Uterus (tissue), 4 donors: ENCODE measurements around the gene CYP2J2. TPM values are rescaled to one million over a fixed set of nuclear protein-coding genes. Genes with fewer than 3 reads are reported as not detected.

Experiments
- DNase-seq, 2 donors: peaks; one replicate each; pipeline ENCODE4 v3.0.0-alpha.2; 2019 to 2020
- H3K27ac ChIP-seq, 2 donors: fragments of 200-600 bp; sonication (generic); 1 replicate in 1 of 2; 2 replicates in 1 of 2; pipeline ENCODE4 v1.5.1; 2016 to 2018
- H3K27me3 ChIP-seq, 2 donors: fragments of 200-600 bp; sonication (generic); one replicate each; pipeline ENCODE4 v1.5.1; 2018 to 2019; ENCODE audit warnings: control low read depth in 1 of 2
- H3K36me3 ChIP-seq, 2 donors: fragments of 200-600 bp; sonication (generic); one replicate each; pipeline ENCODE4 v1.5.1; 2019; ENCODE audit warnings: control low read depth in 1 of 2
- H3K4me1 ChIP-seq, 2 donors: fragments of 200-600 bp; sonication (generic); one replicate each; pipeline ENCODE4 v1.5.1; 2018 to 2019; ENCODE audit warnings: control low read depth in 1 of 2
- H3K4me3 ChIP-seq, 2 donors: fragments of 200-600 bp; sonication (generic); 1 replicate in 1 of 2; 2 replicates in 1 of 2; pipeline ENCODE4 v1.5.1; 2018 to 2019; ENCODE audit warnings: mild to moderate bottlenecking in 1 of 2
- H3K9me3 ChIP-seq, 2 donors: fragments of 200-600 bp; sonication (generic); one replicate each; pipeline ENCODE4 v1.5.1; 2019; ENCODE audit warnings: control low read depth in 1 of 2
- CTCF ChIP-seq, 4 experiments: fragments of 200-600 bp in 2 of 4; fragments of 450-650 bp in 2 of 4; sonication (generic) in 2 of 4; IDR thresholded peaks; one replicate each; pipeline ENCODE4 v1.5.1; 2016 to 2019; ENCODE audit warnings: antibody characterized with exemption in 4 of 4, mild to moderate bottlenecking in 2 of 4, moderate library complexity in 1 of 4
- POLR2A ChIP-seq, 2 donors: fragments of 450-650 bp; IDR thresholded peaks; one replicate each; pipeline ENCODE4 v1.6.1; 2016; ENCODE audit warnings: antibody characterized with exemption in 2 of 2, mild to moderate bottlenecking in 1 of 2, moderate library complexity in 1 of 2
- intact Hi-C: fragments of 100-400 bp; cut with DNase I; formaldehyde crosslinking; loops from one replicate; pipeline ENCODE4 v1.15.1; 2023; ENCODE audit warnings: low total_unique reads
- total RNA-seq, 4 donors: library from RNA; depleted of rRNA in 3 of 4; stranded (reverse); fragments of >200 nt in 3 of 4; gene quantifications; one replicate each; pipeline versions ENCODE4 v1.1.0 to v1.2.4, GENCODE V29; 2014 to 2023
- donor health status: DM: yes; HTN: yes; CAD: no.

The CYP2J2 gene
- total RNA-seq, 4 donors from 2014 or later = 0.28 TPM; not detected in 3

GRCh38 chr1:59897165-59897564 lies 29.4 kb downstream of the CYP2J2 start:
- Histone ChIP-seq H3K27ac (no peak overlapping the region), H3K27me3 (no peaks in the 10 kb centered on the region), H3K4me3 (no peak overlapping the region), H3K36me3 (no peaks in the 10 kb centered on the region), H3K9me3 (no peaks in the 10 kb centered on the region), H3K4me1 (no peaks in the 10 kb centered on the region)
- intact Hi-C loops = no loop called here
- no peak for DNase-seq
- TF ChIP-seq POLR2A (IDR thresholded peaks at IDR 0.05) (no peak), CTCF (IDR thresholded peaks at IDR 0.05) (no peak)

GRCh38 chr1:59892841-59893811 lies 33.4 kb downstream of the CYP2J2 start:
- TF ChIP-seq CTCF (IDR thresholded peaks at IDR 0.05) (no peak), POLR2A (IDR thresholded peaks at IDR 0.05) (no peak)
- Histone ChIP-seq H3K36me3 (no peaks in the 10 kb centered on the region), H3K4me3 (no peak overlapping the region), H3K4me1 (no peaks in the 10 kb centered on the region), H3K9me3 (no peaks in the 10 kb centered on the region), H3K27me3 (no peaks in the 10 kb centered on the region), H3K27ac (no peak overlapping the region)
- intact Hi-C loops = no loop called here
- DNase-seq = no peak

DNA sequence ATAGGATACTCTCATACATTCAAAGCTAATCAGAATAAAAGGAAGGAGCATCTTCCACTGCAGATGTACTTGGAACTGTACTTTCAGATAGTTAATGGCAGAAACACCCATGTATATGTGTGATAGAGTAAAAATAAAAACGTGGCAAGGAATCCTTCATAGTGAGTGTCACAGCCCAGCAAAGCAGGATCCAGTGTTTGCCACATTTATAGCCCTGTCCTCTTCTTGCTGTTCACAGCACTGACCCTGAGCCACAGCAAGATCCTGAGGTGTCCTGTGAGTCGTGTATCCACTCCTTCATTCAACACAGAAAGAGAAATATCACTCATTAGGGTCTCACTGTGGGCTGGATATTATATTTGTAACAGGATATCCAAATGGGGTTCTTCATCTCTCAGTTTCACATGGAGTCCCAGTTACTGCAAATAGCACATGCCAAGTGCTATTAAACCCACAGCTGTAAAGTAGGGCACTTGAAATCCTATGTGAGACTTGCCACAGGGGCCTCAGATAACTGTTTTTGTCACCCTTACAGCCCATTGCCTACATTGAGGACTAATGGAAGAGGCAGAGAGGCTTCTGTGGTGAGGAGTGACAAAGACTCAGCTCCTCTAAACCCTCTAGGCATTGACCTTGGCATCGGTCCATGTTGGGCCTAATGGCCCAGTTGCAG lies 41.3 kb downstream of the CYP2J2 start:
- DNase-seq = no peak
- TF ChIP-seq CTCF (IDR thresholded peaks at IDR 0.05) (no peak), POLR2A (IDR thresholded peaks at IDR 0.05) (no peak)
- no peaks in the 10 kb centered on the region for H3K9me3 ChIP-seq
- no peak overlapping the region for H3K27ac ChIP-seq
- H3K4me1 ChIP-seq = no peaks in the 10 kb centered on the region
- H3K4me3 ChIP-seq = no peak overlapping the region
- no peaks in the 10 kb centered on the region for H3K36me3 ChIP-seq
- intact Hi-C loops = no loop called here
- no peaks in the 10 kb centered on the region for H3K27me3 ChIP-seq

DNA sequence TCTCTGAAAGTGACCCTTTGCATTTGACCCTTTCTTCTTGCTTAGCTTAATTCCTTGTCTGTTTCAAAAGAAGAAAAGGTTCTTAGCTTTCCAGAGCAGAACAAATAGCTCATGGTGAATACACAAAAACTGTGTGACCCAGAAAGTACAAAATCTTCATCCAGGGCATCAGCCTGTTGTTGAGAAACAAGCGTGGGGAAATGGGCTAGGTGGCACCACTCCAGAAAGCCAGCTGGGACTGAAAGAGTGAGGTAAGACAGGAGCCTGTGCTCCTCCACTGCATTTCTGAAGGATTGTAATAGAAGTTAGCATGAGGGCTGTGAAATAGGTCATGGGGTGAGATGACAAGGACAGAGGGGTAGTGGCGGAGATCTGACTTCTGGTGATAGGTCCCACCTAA lies 45.8 kb downstream of the CYP2J2 start:
- no peaks in the 10 kb centered on the region for H3K36me3 ChIP-seq
- no peak for DNase-seq
- no peak overlapping the region for H3K27ac ChIP-seq
- no peaks in the 10 kb centered on the region for H3K9me3 ChIP-seq
- TF ChIP-seq POLR2A (IDR thresholded peaks at IDR 0.05) (no peak), CTCF (IDR thresholded peaks at IDR 0.05) (no peak)
- intact Hi-C loops = no loop called here
- no peaks in the 10 kb centered on the region for H3K27me3 ChIP-seq
- no peak overlapping the region for H3K4me3 ChIP-seq
- no peaks in the 10 kb centered on the region for H3K4me1 ChIP-seq

DNA sequence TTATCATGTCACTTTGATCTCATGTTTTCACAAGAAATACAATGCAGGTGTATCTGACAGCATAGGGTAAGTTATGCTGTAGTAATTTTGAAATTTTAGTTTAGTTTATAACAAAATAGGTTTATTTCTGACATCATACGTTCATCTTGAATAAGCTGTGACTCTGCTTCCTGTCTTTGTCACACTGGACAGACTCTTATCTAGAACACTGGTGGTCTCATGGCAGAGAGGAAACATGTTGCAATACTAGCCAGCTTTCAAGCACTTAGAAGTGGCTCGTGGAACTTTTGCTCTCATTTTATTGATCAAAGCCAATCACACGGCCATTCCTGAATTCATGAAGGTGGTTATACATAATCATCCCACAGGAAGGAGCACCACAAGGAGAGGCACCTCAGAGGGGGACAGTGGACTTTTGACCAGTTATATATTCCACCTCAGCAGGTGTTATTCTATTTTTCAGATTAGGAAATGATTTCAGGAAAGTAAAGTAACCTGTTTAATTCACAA lies 46.5 kb downstream of the CYP2J2 start:
- Histone ChIP-seq H3K36me3 (no peaks in the 10 kb centered on the region), H3K4me1 (no peaks in the 10 kb centered on the region), H3K4me3 (no peak overlapping the region), H3K27me3 (no peaks in the 10 kb centered on the region), H3K9me3 (no peaks in the 10 kb centered on the region), H3K27ac (no peak overlapping the region)
- TF ChIP-seq CTCF (IDR thresholded peaks at IDR 0.05) = no peak
- intact Hi-C loops = no loop called here
- no peak for DNase-seq
